ENCODE data around the gene CCR4. TPM values are rescaled to one million over a fixed set of nuclear protein-coding genes. Genes with fewer than 3 reads are reported as not detected.

The CCR4 gene
- total RNA-seq, 3 donors from 2014 or later = 0.14 to 1.3 TPM; not detected in 1

- TF ChIP-seq CTCF (IDR thresholded peaks at IDR 0.05) = peak; percentile 42
- DNase-seq = peak; percentile 69 to 98 (median 87)
- intact Hi-C loops (cut with DNase I, micrococcal nuclease) = loop anchor here in 1 of 2 donors (2.0 kb wide), 1 partner anchor 127 kb away; no protein-coding TSS in a partner anchor
Observed at GRCh38 chr3:32947789-32948238, 3.6 kb upstream of the CCR4 start.

GRCh38 chr3:32948625-32949445, 2.6 kb upstream of the CCR4 start:
- H3K4me1 ChIP-seq (ENCODE audit: low read depth) = no peaks in the 10 kb centered on the region
- no peak for TF ChIP-seq CTCF (IDR thresholded peaks at IDR 0.05)
- H3K9me3 ChIP-seq = no peaks in the 10 kb centered on the region
- H3K36me3 ChIP-seq (ENCODE audit: low read depth) = no peaks in the 10 kb centered on the region
- no peak overlapping the region for H3K4me3 ChIP-seq
- ATAC-seq = no peak
- intact Hi-C loops (cut with DNase I, micrococcal nuclease) = loop anchor here in 1 of 2 donors (2.0 kb wide), 1 partner anchor 126 kb away; no protein-coding TSS in a partner anchor
- no peak for DNase-seq

More at GRCh38 chr3:32947789-32948238, 3.6 kb upstream of the CCR4 start:
- Histone ChIP-seq H3K4me3 (no peak overlapping the region), H3K9me3 (no peaks in the 10 kb centered on the region), H3K36me3 (ENCODE audit: low read depth) (no peaks in the 10 kb centered on the region), H3K4me1 (ENCODE audit: low read depth) (no peaks in the 10 kb centered on the region)
- peak; percentile 97 for ATAC-seq

GRCh38 chr3:32950516-32950915, 928 bp upstream of the CCR4 start:
- Histone ChIP-seq H3K9me3 (no peaks in the 10 kb centered on the region), H3K36me3 (ENCODE audit: low read depth) (no peaks in the 10 kb centered on the region), H3K4me1 (ENCODE audit: low read depth) (no peaks in the 10 kb centered on the region), H3K4me3 (no peak overlapping the region)
- DNase-seq (no peak), ATAC-seq (no peak)
- no peak for TF ChIP-seq CTCF (IDR thresholded peaks at IDR 0.05)
- intact Hi-C loops (cut with DNase I, micrococcal nuclease) = no loop called here

- no peak for DNase-seq
Observed at GRCh38 chr3:32952369-32953077, 1.1 kb downstream of the CCR4 start.

GRCh38 chr3:32954506-32954905, 3.1 kb downstream of the CCR4 start:
- TF ChIP-seq CTCF (IDR thresholded peaks at IDR 0.05) = no peak
- no peak for DNase-seq
- Histone ChIP-seq H3K4me1 (ENCODE audit: low read depth) (no peaks in the 10 kb centered on the region), H3K36me3 (ENCODE audit: low read depth) (no peaks in the 10 kb centered on the region), H3K9me3 (no peaks in the 10 kb centered on the region), H3K4me3 (no peak overlapping the region)
- no peak for ATAC-seq
- intact Hi-C loops (cut with DNase I, micrococcal nuclease) = no loop called here

More at GRCh38 chr3:32952369-32953077, 1.1 kb downstream of the CCR4 start:
- TF ChIP-seq CTCF (IDR thresholded peaks at IDR 0.05) = no peak
- Histone ChIP-seq H3K36me3 (ENCODE audit: low read depth) (no peaks in the 10 kb centered on the region), H3K9me3 (no peaks in the 10 kb centered on the region), H3K4me1 (ENCODE audit: low read depth) (no peaks in the 10 kb centered on the region), H3K4me3 (no peak overlapping the region)
- no peak for ATAC-seq
- intact Hi-C loops (cut with DNase I, micrococcal nuclease) = no loop called here

All from mucosa of descending colon (tissue), 3 donors.